Measurements from ENCODE around the gene SPINK4. TPM values are rescaled to one million over a fixed set of nuclear protein-coding genes. Genes with fewer than 3 reads are reported as not detected.

SPINK4 gene
- polyA plus RNA-seq, 1 donor from 2014 or later, result not detected

DNA sequence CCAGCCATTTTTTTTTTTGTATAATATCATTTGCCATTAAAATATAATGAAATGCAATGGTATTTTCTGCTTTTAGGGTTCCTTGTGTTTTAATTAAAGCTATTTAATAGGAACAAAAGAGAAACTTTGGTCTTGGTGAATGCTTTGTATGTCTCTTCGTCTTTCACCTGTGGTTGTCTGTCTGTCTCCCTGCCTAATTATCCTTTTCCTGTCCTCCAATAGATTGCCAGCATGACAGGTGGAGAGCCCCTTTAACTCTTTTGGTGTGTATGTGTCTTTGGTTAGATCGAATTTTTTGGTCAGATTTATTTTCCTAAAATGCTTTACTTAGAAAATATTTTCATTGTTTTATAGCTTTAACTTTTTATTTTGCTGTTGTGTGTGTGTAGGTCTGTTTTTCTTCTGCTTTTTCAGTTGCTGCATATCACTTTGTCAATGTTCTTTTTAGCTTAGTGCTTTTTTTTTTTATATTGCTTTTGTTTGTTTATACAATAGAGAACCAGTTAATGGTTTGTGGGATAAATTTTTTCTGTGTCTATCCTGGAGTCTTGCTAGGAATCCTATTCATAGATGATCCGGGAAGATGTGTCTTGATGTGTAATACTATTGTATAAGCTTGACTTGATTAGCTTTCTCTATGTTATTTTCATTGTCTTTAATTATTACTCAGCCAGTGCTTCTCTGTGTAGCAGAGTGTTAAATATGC lies 33.5 kb downstream of the SPINK4 start:
- no peaks in the 10 kb centered on the region for H3K79me2 ChIP-seq (replicated peaks; ENCODE audit: insufficient read depth, low read length)
- no peaks in the 10 kb centered on the region for H3K9me3 ChIP-seq (ENCODE audit: low read length)
- H3K27me3 ChIP-seq (ENCODE audit: insufficient read depth, low read depth, low read length), result no peaks in the 10 kb centered on the region
- H3K9me2 ChIP-seq (ENCODE audit: insufficient read depth, low read length), result no peaks in the 10 kb centered on the region
- no peak overlapping the region for H3K9ac ChIP-seq (ENCODE audit: low read length)
- peaks cover 6% of the 10 kb centered on the region for H3K36me3 ChIP-seq (ENCODE audit: insufficient read depth, low read length)
- H3K4me3 ChIP-seq (ENCODE audit: low read length), result no peak overlapping the region
- H3K27ac ChIP-seq (ENCODE audit: low read length), result no peak overlapping the region
- H3K4me2 ChIP-seq (ENCODE audit: low read length), result no peak overlapping the region
- H2AFZ ChIP-seq (ENCODE audit: low read depth, low read length), result no peak overlapping the region
- H4K20me1 ChIP-seq (ENCODE audit: insufficient read depth), result no peaks in the 10 kb centered on the region
- H3F3A ChIP-seq (ENCODE audit: insufficient read depth, low read length, poor library complexity, severe bottlenecking), result no peaks in the 10 kb centered on the region
- TF ChIP-seq EZH2 (IDR thresholded peaks at IDR 0.05; ENCODE audit: borderline replicate concordance, insufficient read depth, low read length, poor library complexity, severe bottlenecking) (no peak), EP300 (conservative IDR thresholded peaks at IDR 0.05; ENCODE audit: poor library complexity, severe bottlenecking) (no peak), POLR2AphosphoS5 (IDR thresholded peaks at IDR 0.05) (no peak), CTCF (IDR thresholded peaks at IDR 0.05; ENCODE audit: poor library complexity, severe bottlenecking) (no peak)

DNA sequence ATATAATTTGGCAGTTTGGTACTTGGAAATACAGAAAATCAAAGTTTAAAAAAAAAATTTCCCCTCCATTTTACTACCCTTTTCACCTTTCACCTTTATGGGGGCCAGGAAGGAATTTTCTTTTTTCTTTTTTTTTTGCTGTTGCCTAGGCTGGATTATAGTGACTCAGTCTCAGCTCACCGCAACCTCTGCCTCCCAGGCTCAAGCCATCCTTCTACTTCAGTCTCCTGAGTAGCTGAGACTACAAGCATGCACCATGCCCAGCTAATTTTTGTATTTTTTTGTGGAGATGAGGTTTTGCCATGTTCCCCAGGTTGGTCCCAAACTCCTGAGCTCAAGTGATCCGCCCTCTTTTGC lies 34.0 kb downstream of the SPINK4 start:
- Histone ChIP-seq H3K79me2 (replicated peaks; ENCODE audit: insufficient read depth, low read length) (no peaks in the 10 kb centered on the region), H2AFZ (ENCODE audit: low read depth, low read length) (no peak overlapping the region), H4K20me1 (ENCODE audit: insufficient read depth) (no peaks in the 10 kb centered on the region), H3K9me2 (ENCODE audit: insufficient read depth, low read length) (no peaks in the 10 kb centered on the region), H3K27me3 (ENCODE audit: insufficient read depth, low read depth, low read length) (no peaks in the 10 kb centered on the region), H3K36me3 (ENCODE audit: insufficient read depth, low read length) (peaks cover 6% of the 10 kb centered on the region), H3K9ac (ENCODE audit: low read length) (no peak overlapping the region), H3K4me3 (ENCODE audit: low read length) (no peak overlapping the region), H3K9me3 (ENCODE audit: low read length) (no peaks in the 10 kb centered on the region), H3F3A (ENCODE audit: insufficient read depth, low read length, poor library complexity, severe bottlenecking) (no peaks in the 10 kb centered on the region), H3K4me2 (ENCODE audit: low read length) (no peak overlapping the region), H3K27ac (ENCODE audit: low read length) (no peak overlapping the region)
- no peak for TF ChIP-seq CTCF (IDR thresholded peaks at IDR 0.05; ENCODE audit: poor library complexity, severe bottlenecking)
- no peak for TF ChIP-seq MXI1 (conservative IDR thresholded peaks at IDR 0.05; ENCODE audit: poor library complexity, severe bottlenecking)
- no peak for TF ChIP-seq TAF1 (IDR thresholded peaks at IDR 0.05; ENCODE audit: low read depth)
- TF ChIP-seq, protein P1, sequence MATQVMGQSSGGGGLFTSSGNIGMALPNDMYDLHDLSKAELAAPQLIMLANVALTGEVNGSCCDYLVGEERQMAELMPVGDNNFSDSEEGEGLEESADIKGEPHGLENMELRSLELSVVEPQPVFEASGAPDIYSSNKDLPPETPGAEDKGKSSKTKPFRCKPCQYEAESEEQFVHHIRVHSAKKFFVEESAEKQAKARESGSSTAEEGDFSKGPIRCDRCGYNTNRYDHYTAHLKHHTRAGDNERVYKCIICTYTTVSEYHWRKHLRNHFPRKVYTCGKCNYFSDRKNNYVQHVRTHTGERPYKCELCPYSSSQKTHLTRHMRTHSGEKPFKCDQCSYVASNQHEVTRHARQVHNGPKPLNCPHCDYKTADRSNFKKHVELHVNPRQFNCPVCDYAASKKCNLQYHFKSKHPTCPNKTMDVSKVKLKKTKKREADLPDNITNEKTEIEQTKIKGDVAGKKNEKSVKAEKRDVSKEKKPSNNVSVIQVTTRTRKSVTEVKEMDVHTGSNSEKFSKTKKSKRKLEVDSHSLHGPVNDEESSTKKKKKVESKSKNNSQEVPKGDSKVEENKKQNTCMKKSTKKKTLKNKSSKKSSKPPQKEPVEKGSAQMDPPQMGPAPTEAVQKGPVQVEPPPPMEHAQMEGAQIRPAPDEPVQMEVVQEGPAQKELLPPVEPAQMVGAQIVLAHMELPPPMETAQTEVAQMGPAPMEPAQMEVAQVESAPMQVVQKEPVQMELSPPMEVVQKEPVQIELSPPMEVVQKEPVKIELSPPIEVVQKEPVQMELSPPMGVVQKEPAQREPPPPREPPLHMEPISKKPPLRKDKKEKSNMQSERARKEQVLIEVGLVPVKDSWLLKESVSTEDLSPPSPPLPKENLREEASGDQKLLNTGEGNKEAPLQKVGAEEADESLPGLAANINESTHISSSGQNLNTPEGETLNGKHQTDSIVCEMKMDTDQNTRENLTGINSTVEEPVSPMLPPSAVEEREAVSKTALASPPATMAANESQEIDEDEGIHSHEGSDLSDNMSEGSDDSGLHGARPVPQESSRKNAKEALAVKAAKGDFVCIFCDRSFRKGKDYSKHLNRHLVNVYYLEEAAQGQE (IDR thresholded peaks at IDR 0.05; ENCODE audit: borderline replicate concordance), result no peak
- no peak for TF ChIP-seq EP300 (conservative IDR thresholded peaks at IDR 0.05; ENCODE audit: poor library complexity, severe bottlenecking)
- TF ChIP-seq EZH2 (IDR thresholded peaks at IDR 0.05; ENCODE audit: borderline replicate concordance, insufficient read depth, low read length, poor library complexity, severe bottlenecking), result no peak
- TF ChIP-seq RAD21 (conservative IDR thresholded peaks at IDR 0.05), result no peak
- no peak for TF ChIP-seq POLR2AphosphoS5 (IDR thresholded peaks at IDR 0.05)
- TF ChIP-seq SMC3 (conservative IDR thresholded peaks at IDR 0.05; ENCODE audit: poor library complexity), result no peak

Measured in neural cell (in vitro differentiated cells).